Sigmoid colon (tissue), 7 donors: ENCODE results near the gene TEX55. TPM values are rescaled to one million over a fixed set of nuclear protein-coding genes. Genes with fewer than 3 reads are reported as not detected.

Experiments
- DNase-seq: peaks from one replicate; pipeline ENCODE4 v3.0.0-alpha.2; 2019
- H3K27ac ChIP-seq, 4 donors: fragments of 200-600 bp; sonication (generic); one replicate each; pipeline ENCODE4 v1.5.1; 2016 to 2019; ENCODE audit warnings: mild to moderate bottlenecking in 1 of 4
- H3K27me3 ChIP-seq, 3 donors: fragments of 200-600 bp; sonication (generic); one replicate each; pipeline ENCODE4 v1.5.1; 2019; ENCODE audit warnings: mild to moderate bottlenecking in 1 of 3
- H3K36me3 ChIP-seq, 4 donors: fragments of 200-600 bp; sonication (generic); one replicate each; pipeline ENCODE4 v1.5.1; 2016 to 2019
- H3K4me1 ChIP-seq, 4 donors: fragments of 200-600 bp; sonication (generic); one replicate each; pipeline ENCODE4 v1.5.1; 2017 to 2019
- H3K4me3 ChIP-seq, 4 donors: fragments of 200-600 bp; sonication (generic); one replicate each; pipeline ENCODE4 v1.5.1; 2017 to 2019; ENCODE audit warnings: mild to moderate bottlenecking in 2 of 4, moderate library complexity in 1 of 4
- H3K9me3 ChIP-seq, 4 donors: fragments of 200-600 bp in 3 of 4; sonication (generic) in 3 of 4; one replicate each; pipeline versions ENCODE4 v1.5.1 to v1.6.1; 2013 to 2019
- CTCF ChIP-seq, 4 experiments: fragments of 450-650 bp in 3 of 4; fragments of 200-600 bp in 1 of 4; IDR thresholded peaks; one replicate each; pipeline ENCODE4 v1.5.1; 2016 to 2019; ENCODE audit warnings: antibody characterized with exemption in 4 of 4, mild to moderate bottlenecking in 3 of 4, moderate library complexity in 2 of 4
- EP300 ChIP-seq, 4 donors: sonication (generic); formaldehyde crosslinking; IDR thresholded peaks; one replicate each; pipeline ENCODE4 v1.6.1; 2017; ENCODE audit warnings: antibody characterized with exemption in 4 of 4
- POLR2A ChIP-seq, 2 donors: fragments of 450-650 bp; IDR thresholded peaks; one replicate each; pipeline ENCODE4 v1.6.1; 2016; ENCODE audit warnings: antibody characterized with exemption in 2 of 2, mild to moderate bottlenecking in 2 of 2, moderate library complexity in 2 of 2
- POLR2AphosphoS5 ChIP-seq, 4 donors: sonication (generic); formaldehyde crosslinking; IDR thresholded peaks; one replicate each; pipeline ENCODE4 v1.6.1; 2017; ENCODE audit warnings: antibody characterized with exemption in 4 of 4
- WGBS, 2 donors: extraction: QIAGEN DNeasy Blood & Tissue Kit; methylation state at CpG; one replicate each; pipeline ENCODE4 v1.1.7; 2013; 5-methylcytosine and 5-hydroxymethylcytosine counted together
- intact Hi-C: fragments of 100-400 bp; cut with DNase I; formaldehyde crosslinking; loops from one replicate; pipeline ENCODE4 v1.15.1; 2023
- polyA plus RNA-seq, 3 donors: library from polyadenylated mRNA; stranded (reverse); fragments of 200-250 nt; gene quantifications; one replicate each; pipeline ENCODE4 v1.2.3, GENCODE V29; 2013
- total RNA-seq, 4 donors: library from RNA; depleted of rRNA; stranded (reverse); fragments of >200 nt; gene quantifications; one replicate each; pipeline ENCODE4 v1.1.0, GENCODE V29; 2016
- donor health status: healthy with polysubstance abuse.
- donor health status: Bipolar disorder and iron deficiency.
- donor health status: healthy.

TEX55 gene
- total and polyA plus RNA-seq, 7 donors = not detected

- no peaks in the 10 kb centered on the region for H3K9me3 ChIP-seq
- no peak for DNase-seq
- no peaks in the 10 kb centered on the region for H3K4me1 ChIP-seq
- H3K36me3 ChIP-seq = no peaks in the 10 kb centered on the region
- WGBS, 2 donors = 82 to 84% methylated on average over 9 of the region's 9 CpGs
- no peaks in the 10 kb centered on the region for H3K27me3 ChIP-seq
- TF ChIP-seq CTCF (IDR thresholded peaks at IDR 0.05) (no peak), POLR2A (IDR thresholded peaks at IDR 0.05) (no peak), POLR2AphosphoS5 (IDR thresholded peaks at IDR 0.05) (no peak), EP300 (IDR thresholded peaks at IDR 0.05) (no peak)
- no peak overlapping the region for H3K4me3 ChIP-seq
- H3K27ac ChIP-seq = no peak overlapping the region
- intact Hi-C loops = no loop called here
Measured at GRCh38 chr3:119184111-119184510, 38.1 kb downstream of the TEX55 start.

GRCh38 chr3:119184796-119185570, 39.0 kb downstream of the TEX55 start:
- Histone ChIP-seq H3K4me3 (no peak overlapping the region), H3K27me3 (no peaks in the 10 kb centered on the region), H3K36me3 (no peaks in the 10 kb centered on the region), H3K4me1 (no peaks in the 10 kb centered on the region), H3K27ac (no peak overlapping the region), H3K9me3 (no peaks in the 10 kb centered on the region)
- WGBS, 2 donors = 81 to 83% methylated on average over 7 of the region's 7 CpGs
- intact Hi-C loops = no loop called here
- TF ChIP-seq POLR2AphosphoS5 (IDR thresholded peaks at IDR 0.05) (no peak), CTCF (IDR thresholded peaks at IDR 0.05) (no peak), POLR2A (IDR thresholded peaks at IDR 0.05) (no peak), EP300 (IDR thresholded peaks at IDR 0.05) (no peak)
- no peak for DNase-seq

- Histone ChIP-seq H3K4me1 (no peaks in the 10 kb centered on the region), H3K27me3 (no peaks in the 10 kb centered on the region), H3K27ac (no peak overlapping the region), H3K9me3 (no peaks in the 10 kb centered on the region), H3K36me3 (no peaks in the 10 kb centered on the region), H3K4me3 (no peak overlapping the region)
- DNase-seq = no peak
- no peak for TF ChIP-seq POLR2A (IDR thresholded peaks at IDR 0.05)
- TF ChIP-seq CTCF (IDR thresholded peaks at IDR 0.05) = no peak
- TF ChIP-seq POLR2AphosphoS5 (IDR thresholded peaks at IDR 0.05) = no peak
- no peak for TF ChIP-seq EP300 (IDR thresholded peaks at IDR 0.05)
- intact Hi-C loops = no loop called here
Measured at GRCh38 chr3:119187266-119187665, 41.3 kb downstream of the TEX55 start.

- 77 to 88% methylated on average over 1 of the region's 1 CpG for WGBS, 2 donors
- no peak for DNase-seq
- no peak overlapping the region for H3K4me3 ChIP-seq
Measured at GRCh38 chr3:119191800-119192199, 45.8 kb downstream of the TEX55 start.

More at GRCh38 chr3:119191800-119192199, 45.8 kb downstream of the TEX55 start:
- no peaks in the 10 kb centered on the region for H3K4me1 ChIP-seq
- H3K9me3 ChIP-seq = no peaks in the 10 kb centered on the region
- intact Hi-C loops = no loop called here
- no peaks in the 10 kb centered on the region for H3K27me3 ChIP-seq
- H3K27ac ChIP-seq = no peak overlapping the region
- H3K36me3 ChIP-seq = no peaks in the 10 kb centered on the region
- TF ChIP-seq EP300 (IDR thresholded peaks at IDR 0.05) (no peak), CTCF (IDR thresholded peaks at IDR 0.05) (no peak), POLR2A (IDR thresholded peaks at IDR 0.05) (no peak), POLR2AphosphoS5 (IDR thresholded peaks at IDR 0.05) (no peak)
